ENCODE measurements around the gene DDR1. TPM values are rescaled to one million over a fixed set of nuclear protein-coding genes. Genes with fewer than 3 reads are reported as not detected.

DDR1 gene
- total RNA-seq, 2 donors from 2014 or later = 178 to 182 TPM

- peak; percentile 62 for DNase-seq (ENCODE audit: low spot score)
- intact Hi-C loops (cut with DNase I) = no loop called here
- Histone ChIP-seq H3K9me3 (no peaks in the 10 kb centered on the region), H3K27me3 (replicated peaks; ENCODE audit: insufficient read depth) (no peaks in the 10 kb centered on the region), H3K36me3 (peaks cover 6 to 7% of the 10 kb centered on the region in 2 donors), H3K4me1 (replicated peaks) (peaks cover 6% of the 10 kb centered on the region), H3K27ac (no peak overlapping the region), H3K4me3 (no peak overlapping the region)
- no peak for TF ChIP-seq CTCF (IDR thresholded peaks at IDR 0.05)
- peak; percentile 61 for TF ChIP-seq POLR2AphosphoS5 (IDR thresholded peaks at IDR 0.05)
- TF ChIP-seq POLR2A (IDR thresholded peaks at IDR 0.05) = no peak
- 48% methylated on average over 14 of the region's 14 CpGs for WGBS
These were observed 5.8 kb downstream of the DDR1 start for GRCh38 chr6:30889921-30890645.

GRCh38 chr6:30890646-30891449, 6.5 kb downstream of the DDR1 start:
- intact Hi-C loops (cut with DNase I) = no loop called here
- H3K27ac ChIP-seq = no peak overlapping the region
- DNase-seq (ENCODE audit: low spot score) = no peak
- H3K4me1 ChIP-seq (replicated peaks) = peaks cover 6% of the 10 kb centered on the region
- peaks cover 6 to 7% of the 10 kb centered on the region in 2 donors for H3K36me3 ChIP-seq
- H3K4me3 ChIP-seq = no peak overlapping the region
- H3K27me3 ChIP-seq (replicated peaks; ENCODE audit: insufficient read depth) = no peaks in the 10 kb centered on the region
- TF ChIP-seq POLR2AphosphoS5 (IDR thresholded peaks at IDR 0.05) (no peak), POLR2A (IDR thresholded peaks at IDR 0.05) (no peak), CTCF (IDR thresholded peaks at IDR 0.05) (no peak)
- WGBS = 66% methylated on average over 8 of the region's 12 CpGs
- no peaks in the 10 kb centered on the region for H3K9me3 ChIP-seq

- Histone ChIP-seq H3K4me1 (replicated peaks) (peaks cover 6% of the 10 kb centered on the region), H3K27me3 (replicated peaks; ENCODE audit: insufficient read depth) (no peaks in the 10 kb centered on the region), H3K27ac (no peak overlapping the region), H3K9me3 (no peaks in the 10 kb centered on the region), H3K4me3 (no peak overlapping the region), H3K36me3 (peaks cover 6 to 7% of the 10 kb centered on the region in 2 donors)
- WGBS = 77% methylated on average over 4 of the region's 4 CpGs
- intact Hi-C loops (cut with DNase I) = no loop called here
- DNase-seq (ENCODE audit: low spot score) = no peak
- TF ChIP-seq CTCF (IDR thresholded peaks at IDR 0.05) (no peak), POLR2AphosphoS5 (IDR thresholded peaks at IDR 0.05) (no peak), POLR2A (IDR thresholded peaks at IDR 0.05) (no peak)
These were observed 7.1 kb downstream of the DDR1 start for GRCh38 chr6:30891450-30891723.

GRCh38 chr6:30891816-30892538, 7.7 kb downstream of the DDR1 start:
- DNase-seq (ENCODE audit: low spot score) = no peak
- WGBS = 84% methylated on average over 21 of the region's 21 CpGs
- H3K9me3 ChIP-seq = no peaks in the 10 kb centered on the region
- H3K27ac ChIP-seq = no peak overlapping the region
- peaks cover 6 to 9% of the 10 kb centered on the region in 2 donors for H3K36me3 ChIP-seq
- peaks cover 6% of the 10 kb centered on the region for H3K4me1 ChIP-seq (replicated peaks)
- intact Hi-C loops (cut with DNase I) = no loop called here
- H3K27me3 ChIP-seq (replicated peaks; ENCODE audit: insufficient read depth) = no peaks in the 10 kb centered on the region
- no peak overlapping the region for H3K4me3 ChIP-seq
- TF ChIP-seq POLR2AphosphoS5 (IDR thresholded peaks at IDR 0.05) = no peak
- TF ChIP-seq POLR2A (IDR thresholded peaks at IDR 0.05) = no peak
- TF ChIP-seq CTCF (IDR thresholded peaks at IDR 0.05) = no peak
